GM23338 (cell line): ENCODE measurements around the gene MYLK4. TPM values are rescaled to one million over a fixed set of nuclear protein-coding genes. Genes with fewer than 3 reads are reported as not detected.

Experiments
- ATAC-seq: fragments of 200-7000 bp; cut with Tn5 transposase; 3 replicates; pipeline ENCODE4 v1.9.1; 2020
- DNase-seq: peaks from one replicate; pipeline ENCODE4 v3.0.0-alpha.2; 2015; ENCODE audit warnings: low spot score
- H2AFZ ChIP-seq: fragments of 200-600 bp; sonication (generic); 2 replicates; pipeline ENCODE4 v1.8.0; 2016; ENCODE audit warnings: antibody characterized with exemption, mild to moderate bottlenecking, moderate library complexity
- H3F3A ChIP-seq: fragments of 200-600 bp; sonication (generic); replicated peaks from 2 replicates; pipeline ENCODE4 v1.8.0; 2017; ENCODE audit warnings: antibody characterized with exemption, mixed run types, low read depth
- H3K27ac ChIP-seq: fragments of 200-600 bp; sonication (generic); 2 replicates; pipeline ENCODE4 v1.6.1; 2016; ENCODE audit warnings: low read depth
- H3K27me3 ChIP-seq: fragments of 200-600 bp; sonication (generic); 2 replicates; pipeline ENCODE4 v1.8.0; 2016; ENCODE audit warnings: mild to moderate bottlenecking, mixed run types, moderate library complexity; ENCODE audit not compliant: insufficient read depth
- H3K36me3 ChIP-seq: fragments of 200-600 bp; sonication (generic); 2 replicates; pipeline ENCODE4 v1.8.0; 2016; ENCODE audit warnings: mild to moderate bottlenecking; ENCODE audit not compliant: insufficient read depth
- H3K4me1 ChIP-seq: fragments of 200-600 bp; sonication (generic); 2 replicates; pipeline ENCODE4 v1.8.0; 2016; ENCODE audit warnings: mild to moderate bottlenecking, moderate library complexity; ENCODE audit not compliant: insufficient read depth
- H3K4me2 ChIP-seq: fragments of 200-600 bp; sonication (generic); 2 replicates; pipeline ENCODE4 v1.7.1; 2017; ENCODE audit warnings: mixed run types
- H3K4me3 ChIP-seq: fragments of 200-600 bp; sonication (generic); 2 replicates; pipeline ENCODE4 v1.6.1; 2016; ENCODE audit warnings: mixed run types
- H3K79me2 ChIP-seq: fragments of 200-600 bp; sonication (generic); replicated peaks from 2 replicates; pipeline ENCODE4 v1.8.0; 2017; ENCODE audit warnings: mild to moderate bottlenecking; ENCODE audit not compliant: insufficient read depth
- H3K9me2 ChIP-seq: fragments of 200-600 bp; sonication (generic); 2 replicates; pipeline ENCODE4 v1.8.0; 2017; ENCODE audit not compliant: insufficient read depth
- H4K20me1 ChIP-seq: fragments of 200-600 bp; sonication (generic); replicated peaks from 2 replicates; pipeline ENCODE4 v1.8.0; 2017; ENCODE audit warnings: mild to moderate bottlenecking; ENCODE audit not compliant: insufficient read depth
- H3K27ac Mint-ChIP-seq: 2 replicates; pipeline ENCODE4 v1.8.0; 2020; ENCODE audit warnings: inconsistent platforms, mild to moderate bottlenecking, moderate library complexity, mixed read lengths
- H3K27me3 Mint-ChIP-seq: 3 replicates; pipeline ENCODE4 v1.8.0; 2022; ENCODE audit warnings: low read depth, mild to moderate bottlenecking, moderate library complexity, mixed read lengths, inconsistent platforms; ENCODE audit not compliant: insufficient read depth, poor library complexity
- H3K36me3 Mint-ChIP-seq: 3 replicates; pipeline ENCODE4 v1.8.0; 2021; ENCODE audit warnings: low read depth, mild to moderate bottlenecking, inconsistent platforms, moderate library complexity, mixed read lengths
- H3K4me1 Mint-ChIP-seq: 3 replicates; pipeline ENCODE4 v1.8.0; 2020; ENCODE audit warnings: mild to moderate bottlenecking, inconsistent platforms, mixed read lengths
- H3K4me3 Mint-ChIP-seq: 3 replicates; pipeline ENCODE4 v1.8.0; 2021; ENCODE audit warnings: moderate library complexity, mild to moderate bottlenecking, inconsistent platforms, mixed read lengths
- H3K9me3 Mint-ChIP-seq: 3 replicates; pipeline ENCODE4 v1.8.0; 2020; ENCODE audit warnings: moderate library complexity, mild to moderate bottlenecking, inconsistent platforms, mixed read lengths
- CTCF ChIP-seq, 2 experiments: fragments of 200-600 bp in 1 of 2; sonication (generic) in 1 of 2; conservative IDR thresholded peaks; 2 replicates each; pipeline versions ENCODE4 v1.5.1 to v1.6.1; 2016 to 2017; ENCODE audit warnings: antibody characterized with exemption in 2 of 2, low read depth in 2 of 2, mild to moderate bottlenecking in 2 of 2, moderate library complexity in 1 of 2
- EZH2 ChIP-seq: fragments of 200-600 bp; sonication (generic); IDR thresholded peaks from one replicate; pipeline ENCODE4 v1.8.0; 2017; ENCODE audit warnings: antibody characterized with exemption, mild to moderate bottlenecking, low read depth; ENCODE audit not compliant: unreplicated experiment
- EZH2phosphoT487 ChIP-seq: fragments of 200-600 bp; sonication (generic); IDR thresholded peaks from one replicate; pipeline ENCODE4 v1.8.1; 2018; ENCODE audit warnings: antibody characterized with exemption; ENCODE audit not compliant: unreplicated experiment
- JUNB ChIP-seq: IDR thresholded peaks from one replicate; pipeline ENCODE4 v1.6.1; 2016; ENCODE audit warnings: antibody characterized with exemption; ENCODE audit not compliant: unreplicated experiment
- POLR2AphosphoS5 ChIP-seq: IDR thresholded peaks from 2 replicates; pipeline ENCODE4 v1.6.1; 2016; ENCODE audit warnings: antibody characterized with exemption, low read depth
- STAT1 ChIP-seq: IDR thresholded peaks from one replicate; pipeline ENCODE4 v1.6.1; 2016; ENCODE audit warnings: antibody characterized with exemption; ENCODE audit not compliant: unreplicated experiment
- ZNF331 ChIP-seq: fragments of 250-450 bp; sonication (Bioruptor Pico); IDR thresholded peaks from 2 replicates; pipeline ENCODE4 v1.5.0; 2020; ENCODE audit warnings: low read depth, mild to moderate bottlenecking, moderate library complexity
- polyA plus RNA-seq: library from polyadenylated mRNA; unstranded; fragments of >200 nt; fragmentation: Nextera tagmentation; extraction: Ambion mirVana; gene quantifications from 2 replicates; pipeline ENCODE4 v1.2.1, GENCODE V29; 2016
- total RNA-seq: library from RNA; depleted of rRNA; stranded (reverse); fragments of >200 nt; shearing (Covaris generic); gene quantifications from 2 replicates; pipeline ENCODE4 v1.2.3, GENCODE V29; 2014
- TF ChIP-seq, protein P1 (sequence below): fragments of 250-450 bp; sonication (Bioruptor Pico); IDR thresholded peaks from 2 replicates; pipeline ENCODE4 v1.5.0; 2020; ENCODE audit warnings: mild to moderate bottlenecking, moderate library complexity
- TF ChIP-seq, protein P2 (sequence below): IDR thresholded peaks from one replicate; pipeline ENCODE4 v1.6.1; 2018; ENCODE audit warnings: antibody characterized with exemption; ENCODE audit not compliant: unreplicated experiment

Gene MYLK4
- total and polyA plus RNA-seq, 2 experiments from 2014 or later, result 0.03 to 0.17 TPM

GRCh38 chr6:2718334-2719092, 32.2 kb downstream of the MYLK4 start:
- Histone ChIP-seq H3K4me1 (no peaks in the 10 kb centered on the region; the same call in 1 of the 2 replicates), H4K20me1 (no peaks in the 10 kb centered on the region), H3F3A (no peaks in the 10 kb centered on the region), H3K36me3 (no peaks in the 10 kb centered on the region; the same call in 1 of the 2 replicates), H3K4me3 (no peak overlapping the region), H3K27ac (no peak overlapping the region), H2AFZ (no peak overlapping the region), H3K27me3 (no peaks in the 10 kb centered on the region), H3K79me2 (no peaks in the 10 kb centered on the region), H3K9me2 (peaks cover 11% of the 10 kb centered on the region), H3K4me2 (no peak overlapping the region)
- Mint-ChIP-seq H3K27ac (no peak overlapping the region), H3K4me1 (peaks cover 9% of the 10 kb centered on the region), H3K9me3 (peaks cover 10% of the 10 kb centered on the region; the same call in 2 of the 3 replicates), H3K4me3 (no peak overlapping the region), H3K27me3 (no peaks in the 10 kb centered on the region), H3K36me3 (peaks cover 15% of the 10 kb centered on the region)
- ATAC-seq (no peak), DNase-seq (no peak)
- TF ChIP-seq EZH2 (no peak), STAT1 (no peak), POLR2AphosphoS5 (no peak), ZNF331 (CRISPR knock-in tag) (no peak), CTCF (conservative IDR thresholded peaks at IDR 0.05; ENCODE audit: low read depth in 2 of 2) (no peak), EZH2phosphoT487 (no peak), JUNB (no peak)
- TF ChIP-seq, protein P1, sequence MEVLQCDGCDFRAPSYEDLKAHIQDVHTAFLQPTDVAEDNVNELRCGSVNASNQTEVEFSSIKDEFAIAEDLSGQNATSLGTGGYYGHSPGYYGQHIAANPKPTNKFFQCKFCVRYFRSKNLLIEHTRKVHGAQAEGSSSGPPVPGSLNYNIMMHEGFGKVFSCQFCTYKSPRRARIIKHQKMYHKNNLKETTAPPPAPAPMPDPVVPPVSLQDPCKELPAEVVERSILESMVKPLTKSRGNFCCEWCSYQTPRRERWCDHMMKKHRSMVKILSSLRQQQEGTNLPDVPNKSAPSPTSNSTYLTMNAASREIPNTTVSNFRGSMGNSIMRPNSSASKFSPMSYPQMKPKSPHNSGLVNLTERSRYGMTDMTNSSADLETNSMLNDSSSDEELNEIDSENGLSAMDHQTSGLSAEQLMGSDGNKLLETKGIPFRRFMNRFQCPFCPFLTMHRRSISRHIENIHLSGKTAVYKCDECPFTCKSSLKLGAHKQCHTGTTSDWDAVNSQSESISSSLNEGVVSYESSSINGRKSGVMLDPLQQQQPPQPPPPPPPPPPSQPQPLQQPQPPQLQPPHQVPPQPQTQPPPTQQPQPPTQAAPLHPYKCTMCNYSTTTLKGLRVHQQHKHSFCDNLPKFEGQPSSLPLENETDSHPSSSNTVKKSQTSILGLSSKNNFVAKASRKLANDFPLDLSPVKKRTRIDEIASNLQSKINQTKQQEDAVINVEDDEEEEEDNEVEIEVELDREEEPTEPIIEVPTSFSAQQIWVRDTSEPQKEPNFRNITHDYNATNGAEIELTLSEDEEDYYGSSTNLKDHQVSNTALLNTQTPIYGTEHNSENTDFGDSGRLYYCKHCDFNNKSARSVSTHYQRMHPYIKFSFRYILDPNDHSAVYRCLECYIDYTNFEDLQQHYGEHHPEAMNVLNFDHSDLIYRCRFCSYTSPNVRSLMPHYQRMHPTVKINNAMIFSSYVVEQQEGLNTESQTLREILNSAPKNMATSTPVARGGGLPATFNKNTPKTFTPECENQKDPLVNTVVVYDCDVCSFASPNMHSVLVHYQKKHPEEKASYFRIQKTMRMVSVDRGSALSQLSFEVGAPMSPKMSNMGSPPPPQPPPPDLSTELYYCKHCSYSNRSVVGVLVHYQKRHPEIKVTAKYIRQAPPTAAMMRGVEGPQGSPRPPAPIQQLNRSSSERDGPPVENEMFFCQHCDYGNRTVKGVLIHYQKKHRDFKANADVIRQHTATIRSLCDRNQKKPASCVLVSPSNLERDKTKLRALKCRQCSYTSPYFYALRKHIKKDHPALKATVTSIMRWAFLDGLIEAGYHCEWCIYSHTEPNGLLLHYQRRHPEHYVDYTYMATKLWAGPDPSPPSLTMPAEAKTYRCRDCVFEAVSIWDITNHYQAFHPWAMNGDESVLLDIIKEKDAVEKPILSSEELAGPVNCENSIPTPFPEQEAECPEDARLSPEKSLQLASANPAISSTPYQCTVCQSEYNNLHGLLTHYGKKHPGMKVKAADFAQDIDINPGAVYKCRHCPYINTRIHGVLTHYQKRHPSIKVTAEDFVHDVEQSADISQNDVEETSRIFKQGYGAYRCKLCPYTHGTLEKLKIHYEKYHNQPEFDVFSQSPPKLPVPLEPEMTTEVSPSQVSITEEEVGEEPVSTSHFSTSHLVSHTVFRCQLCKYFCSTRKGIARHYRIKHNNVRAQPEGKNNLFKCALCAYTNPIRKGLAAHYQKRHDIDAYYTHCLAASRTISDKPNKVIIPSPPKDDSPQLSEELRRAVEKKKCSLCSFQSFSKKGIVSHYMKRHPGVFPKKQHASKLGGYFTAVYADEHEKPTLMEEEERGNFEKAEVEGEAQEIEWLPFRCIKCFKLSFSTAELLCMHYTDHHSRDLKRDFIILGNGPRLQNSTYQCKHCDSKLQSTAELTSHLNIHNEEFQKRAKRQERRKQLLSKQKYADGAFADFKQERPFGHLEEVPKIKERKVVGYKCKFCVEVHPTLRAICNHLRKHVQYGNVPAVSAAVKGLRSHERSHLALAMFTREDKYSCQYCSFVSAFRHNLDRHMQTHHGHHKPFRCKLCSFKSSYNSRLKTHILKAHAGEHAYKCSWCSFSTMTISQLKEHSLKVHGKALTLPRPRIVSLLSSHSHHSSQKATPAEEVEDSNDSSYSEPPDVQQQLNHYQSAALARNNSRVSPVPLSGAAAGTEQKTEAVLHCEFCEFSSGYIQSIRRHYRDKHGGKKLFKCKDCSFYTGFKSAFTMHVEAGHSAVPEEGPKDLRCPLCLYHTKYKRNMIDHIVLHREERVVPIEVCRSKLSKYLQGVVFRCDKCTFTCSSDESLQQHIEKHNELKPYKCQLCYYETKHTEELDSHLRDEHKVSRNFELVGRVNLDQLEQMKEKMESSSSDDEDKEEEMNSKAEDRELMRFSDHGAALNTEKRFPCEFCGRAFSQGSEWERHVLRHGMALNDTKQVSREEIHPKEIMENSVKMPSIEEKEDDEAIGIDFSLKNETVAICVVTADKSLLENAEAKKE (CRISPR knock-in tag), result no peak
- TF ChIP-seq, protein P2, sequence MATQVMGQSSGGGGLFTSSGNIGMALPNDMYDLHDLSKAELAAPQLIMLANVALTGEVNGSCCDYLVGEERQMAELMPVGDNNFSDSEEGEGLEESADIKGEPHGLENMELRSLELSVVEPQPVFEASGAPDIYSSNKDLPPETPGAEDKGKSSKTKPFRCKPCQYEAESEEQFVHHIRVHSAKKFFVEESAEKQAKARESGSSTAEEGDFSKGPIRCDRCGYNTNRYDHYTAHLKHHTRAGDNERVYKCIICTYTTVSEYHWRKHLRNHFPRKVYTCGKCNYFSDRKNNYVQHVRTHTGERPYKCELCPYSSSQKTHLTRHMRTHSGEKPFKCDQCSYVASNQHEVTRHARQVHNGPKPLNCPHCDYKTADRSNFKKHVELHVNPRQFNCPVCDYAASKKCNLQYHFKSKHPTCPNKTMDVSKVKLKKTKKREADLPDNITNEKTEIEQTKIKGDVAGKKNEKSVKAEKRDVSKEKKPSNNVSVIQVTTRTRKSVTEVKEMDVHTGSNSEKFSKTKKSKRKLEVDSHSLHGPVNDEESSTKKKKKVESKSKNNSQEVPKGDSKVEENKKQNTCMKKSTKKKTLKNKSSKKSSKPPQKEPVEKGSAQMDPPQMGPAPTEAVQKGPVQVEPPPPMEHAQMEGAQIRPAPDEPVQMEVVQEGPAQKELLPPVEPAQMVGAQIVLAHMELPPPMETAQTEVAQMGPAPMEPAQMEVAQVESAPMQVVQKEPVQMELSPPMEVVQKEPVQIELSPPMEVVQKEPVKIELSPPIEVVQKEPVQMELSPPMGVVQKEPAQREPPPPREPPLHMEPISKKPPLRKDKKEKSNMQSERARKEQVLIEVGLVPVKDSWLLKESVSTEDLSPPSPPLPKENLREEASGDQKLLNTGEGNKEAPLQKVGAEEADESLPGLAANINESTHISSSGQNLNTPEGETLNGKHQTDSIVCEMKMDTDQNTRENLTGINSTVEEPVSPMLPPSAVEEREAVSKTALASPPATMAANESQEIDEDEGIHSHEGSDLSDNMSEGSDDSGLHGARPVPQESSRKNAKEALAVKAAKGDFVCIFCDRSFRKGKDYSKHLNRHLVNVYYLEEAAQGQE, result no peak
